ENCODE results near the gene CASQ2. TPM values are rescaled to one million over a fixed set of nuclear protein-coding genes. Genes with fewer than 3 reads are reported as not detected.

The CASQ2 gene
- polyA plus RNA-seq, 1 of the 3 experiments (the other 2 are of a cell fraction), result not detected

GRCh38 chr1:115672224-115673009, 96.1 kb downstream of the CASQ2 start (continued):
- no peak for TF ChIP-seq USF1 (IDR thresholded peaks at IDR 0.05; ENCODE audit: borderline replicate concordance, low read depth)
- no peak for TF ChIP-seq RCOR1 (IDR thresholded peaks at IDR 0.05; ENCODE audit: low read length)

GRCh38 chr1:115671176-115671934, 97.2 kb downstream of the CASQ2 start:
- no peak for DNase-seq
- CTCF ChIA-PET, result interaction anchor here (0.5 to 1.1 kb wide), 2 partner anchors 11 to 64 kb away, joined by 3 to 5 read pairs; no protein-coding TSS in a partner anchor
- no peak overlapping the region for H3K4me3 ChIP-seq (ENCODE audit: low read depth in 2 of 2, low read length in 1 of 2)
- POLR2A ChIA-PET, result no interaction called here
- no peak overlapping the region for H2AFZ ChIP-seq (ENCODE audit: low read depth)
- peak overlapping the region; percentile 39; the same call in 1 of the 2 replicates for H3K4me2 ChIP-seq
- 0 out of 2 replicates have a peak, but pooled peaks cover 8% of the 10 kb centered on the region for H3K9me3 ChIP-seq
- TF ChIP-seq, protein P1, sequence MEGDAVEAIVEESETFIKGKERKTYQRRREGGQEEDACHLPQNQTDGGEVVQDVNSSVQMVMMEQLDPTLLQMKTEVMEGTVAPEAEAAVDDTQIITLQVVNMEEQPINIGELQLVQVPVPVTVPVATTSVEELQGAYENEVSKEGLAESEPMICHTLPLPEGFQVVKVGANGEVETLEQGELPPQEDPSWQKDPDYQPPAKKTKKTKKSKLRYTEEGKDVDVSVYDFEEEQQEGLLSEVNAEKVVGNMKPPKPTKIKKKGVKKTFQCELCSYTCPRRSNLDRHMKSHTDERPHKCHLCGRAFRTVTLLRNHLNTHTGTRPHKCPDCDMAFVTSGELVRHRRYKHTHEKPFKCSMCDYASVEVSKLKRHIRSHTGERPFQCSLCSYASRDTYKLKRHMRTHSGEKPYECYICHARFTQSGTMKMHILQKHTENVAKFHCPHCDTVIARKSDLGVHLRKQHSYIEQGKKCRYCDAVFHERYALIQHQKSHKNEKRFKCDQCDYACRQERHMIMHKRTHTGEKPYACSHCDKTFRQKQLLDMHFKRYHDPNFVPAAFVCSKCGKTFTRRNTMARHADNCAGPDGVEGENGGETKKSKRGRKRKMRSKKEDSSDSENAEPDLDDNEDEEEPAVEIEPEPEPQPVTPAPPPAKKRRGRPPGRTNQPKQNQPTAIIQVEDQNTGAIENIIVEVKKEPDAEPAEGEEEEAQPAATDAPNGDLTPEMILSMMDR (IDR thresholded peaks at IDR 0.05), result no peak
- TF ChIP-seq NFIC (IDR thresholded peaks at IDR 0.05; ENCODE audit: borderline replicate concordance), result no peak
- TF ChIP-seq, protein P2, sequence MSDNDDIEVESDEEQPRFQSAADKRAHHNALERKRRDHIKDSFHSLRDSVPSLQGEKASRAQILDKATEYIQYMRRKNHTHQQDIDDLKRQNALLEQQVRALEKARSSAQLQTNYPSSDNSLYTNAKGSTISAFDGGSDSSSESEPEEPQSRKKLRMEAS (IDR thresholded peaks at IDR 0.05; ENCODE audit: low read depth), result peak; percentile 74
- no peak for TF ChIP-seq RCOR1 (IDR thresholded peaks at IDR 0.05; ENCODE audit: low read length)
- TF ChIP-seq, protein P3, sequence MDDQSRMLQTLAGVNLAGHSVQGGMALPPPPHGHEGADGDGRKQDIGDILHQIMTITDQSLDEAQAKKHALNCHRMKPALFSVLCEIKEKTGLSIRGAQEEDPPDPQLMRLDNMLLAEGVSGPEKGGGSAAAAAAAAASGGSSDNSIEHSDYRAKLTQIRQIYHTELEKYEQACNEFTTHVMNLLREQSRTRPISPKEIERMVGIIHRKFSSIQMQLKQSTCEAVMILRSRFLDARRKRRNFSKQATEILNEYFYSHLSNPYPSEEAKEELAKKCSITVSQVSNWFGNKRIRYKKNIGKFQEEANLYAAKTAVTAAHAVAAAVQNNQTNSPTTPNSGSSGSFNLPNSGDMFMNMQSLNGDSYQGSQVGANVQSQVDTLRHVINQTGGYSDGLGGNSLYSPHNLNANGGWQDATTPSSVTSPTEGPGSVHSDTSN (IDR thresholded peaks at IDR 0.05), result peak; percentile 58; the same call in 1 of the 2 replicates
- no peak for TF ChIP-seq MEF2A (IDR thresholded peaks at IDR 0.05; ENCODE audit: borderline replicate concordance, low read depth)
- TF ChIP-seq TCF12 (IDR thresholded peaks at IDR 0.05), result peak; percentile 57
- peak; percentile 79 for TF ChIP-seq FOSL2 (IDR thresholded peaks at IDR 0.05; ENCODE audit: borderline replicate concordance, low read depth)
- TF ChIP-seq JUND (IDR thresholded peaks at IDR 0.05), result peak; percentile 54
- peak; percentile 35; the same call in 1 of the 2 replicates for TF ChIP-seq YY1 (IDR thresholded peaks at IDR 0.05; ENCODE audit: low read depth)
- H3K9ac ChIP-seq, result no peak overlapping the region
- peaks cover 57% of the 10 kb centered on the region; the same call in 1 of the 2 replicates for H3K79me2 ChIP-seq (ENCODE audit: insufficient read depth)
- H4K20me1 ChIP-seq (ENCODE audit: insufficient read depth), result no peaks in the 10 kb centered on the region
- peaks cover 24% of the 10 kb centered on the region for H3F3A ChIP-seq (replicated peaks; ENCODE audit: insufficient read depth)
- peaks cover 9 to 16% of the 10 kb centered on the region in 2 experiments; a peak in 3 of 4 replicates for H3K4me1 ChIP-seq (ENCODE audit: control insufficient read depth in 1 of 2, insufficient read depth in 2 of 2, low read depth in 1 of 2, low read length in 1 of 2)
- H3K9me2 ChIP-seq, result no peaks in the 10 kb centered on the region
- 57% methylated on average over 7 of the region's 19 CpGs for WGBS (ENCODE audit: low lambda C conversion rate)
- H3K36me3 ChIP-seq (replicated peaks in 1 of 2; ENCODE audit: control insufficient read depth in 1 of 2, insufficient read depth in 2 of 2, low read length in 1 of 2), result peaks cover 3 to 18% of the 10 kb centered on the region in 2 experiments
- H3K27me3 ChIP-seq (ENCODE audit: insufficient read depth), result no peaks in the 10 kb centered on the region
- H3K27ac ChIP-seq (ENCODE audit: low read depth in 2 of 2, low read length in 1 of 2), result peak overlapping the region in 1 of 2 experiments; percentile 14; a peak in 1 of 4 replicates

Data from SK-N-SH (cell line).